ENCODE data around the gene PLCL1. TPM values are rescaled to one million over a fixed set of nuclear protein-coding genes. Genes with fewer than 3 reads are reported as not detected.

Gene PLCL1
- total RNA-seq, 1 experiment from 2014 or later: 0.07 TPM

DNA sequence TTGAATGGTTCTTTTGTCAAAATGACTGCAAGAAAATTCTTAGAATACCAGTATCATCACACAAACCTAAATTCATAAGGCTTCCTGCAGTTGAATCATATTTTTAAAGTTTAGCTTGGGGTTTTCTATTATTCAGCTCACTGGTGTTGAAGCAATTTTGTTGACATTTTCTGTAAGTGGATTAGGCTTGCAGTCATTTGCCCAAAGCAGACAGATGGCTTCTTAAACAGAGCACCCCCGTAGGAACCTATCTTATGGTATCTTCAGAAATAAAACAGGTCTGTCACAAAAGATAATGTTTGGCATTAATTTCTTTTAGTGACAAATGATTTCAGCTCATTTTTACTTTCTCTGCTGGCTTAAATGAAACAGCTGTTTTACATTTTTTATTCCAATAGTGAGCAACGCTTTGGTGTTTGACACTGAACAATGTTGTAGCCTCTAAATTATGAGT, 331.1 kb downstream of the PLCL1 start:
- H3K36me3 ChIP-seq (ENCODE audit: control insufficient read depth in 1 of 2, insufficient read depth in 2 of 2, low read length in 2 of 2): no peaks in the 10 kb centered on the region
- H3K9ac ChIP-seq (ENCODE audit: low read length): no peak overlapping the region
- BruUV-seq (replicated peaks): no TSS peak
- H3K4me3 ChIP-seq (replicated peaks in 1 of 2; ENCODE audit: low read depth in 1 of 2, low read length in 2 of 2): no peak overlapping the region
- no peak overlapping the region for H3K27ac ChIP-seq (ENCODE audit: low read depth, low read length)
- ATAC-seq (no peak), DNase-seq (ENCODE audit: low read depth, low spot score) (no peak)
- ChIA-PET POLR2A (no interaction called here), RAD21 (ENCODE audit: low non-redundant PET in 1 of 2, low total read pairs in 2 of 2, uncharacterized antibody in 2 of 2, unreplicated experiment in 2 of 2) (no interaction called here), CTCF (no interaction called here)
- H3K4me2 ChIP-seq (ENCODE audit: low read length): no peak overlapping the region
- H2AFZ ChIP-seq (ENCODE audit: low read depth, low read length, poor library complexity, severe bottlenecking): no peak overlapping the region
- no peaks in the 10 kb centered on the region for H3K9me3 ChIP-seq (ENCODE audit: control insufficient read depth in 1 of 2, insufficient read depth in 1 of 2, low read depth in 1 of 2, low read length in 2 of 2)
- H3K4me1 ChIP-seq (ENCODE audit: control insufficient read depth in 1 of 2, insufficient read depth in 2 of 2, low read length in 2 of 2): no peaks in the 10 kb centered on the region
- intact Hi-C loops (cut with micrococcal nuclease): no loop called here
- no peaks in the 10 kb centered on the region for H3K9me2 ChIP-seq (ENCODE audit: insufficient read depth)
- no peaks in the 10 kb centered on the region for H3K79me2 ChIP-seq (ENCODE audit: insufficient read depth, low read length)
- H3K27me3 ChIP-seq (ENCODE audit: insufficient read depth, low read length): peaks cover 28% of the 10 kb centered on the region; the same call in 1 of the 2 replicates
- TF ChIP-seq ZFX (IDR thresholded peaks at IDR 0.05) (no peak), ZNF274 (IDR thresholded peaks at IDR 0.05; ENCODE audit: low read depth, low read length) (no peak), SRF (IDR thresholded peaks at IDR 0.05; ENCODE audit: low read depth) (no peak), POLR2A (IDR thresholded peaks at IDR 0.05; ENCODE audit: borderline replicate concordance, extremely low read depth, insufficient read depth, insufficient read length) (no peak), SP1 (IDR thresholded peaks at IDR 0.05; ENCODE audit: low read depth) (no peak), EGR1 (IDR thresholded peaks at IDR 0.05; ENCODE audit: low read depth) (no peak), YY1 (IDR thresholded peaks at IDR 0.05; ENCODE audit: extremely low read depth, insufficient replicate concordance, low read depth, low read length) (no peak), CBX3 (IDR thresholded peaks at IDR 0.05; ENCODE audit: low read depth) (no peak), RAD21 (IDR thresholded peaks at IDR 0.05; ENCODE audit: low read depth) (no peak)
- TF ChIP-seq, protein P1, sequence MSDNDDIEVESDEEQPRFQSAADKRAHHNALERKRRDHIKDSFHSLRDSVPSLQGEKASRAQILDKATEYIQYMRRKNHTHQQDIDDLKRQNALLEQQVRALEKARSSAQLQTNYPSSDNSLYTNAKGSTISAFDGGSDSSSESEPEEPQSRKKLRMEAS (IDR thresholded peaks at IDR 0.05): no peak
- TF ChIP-seq, protein P2, sequence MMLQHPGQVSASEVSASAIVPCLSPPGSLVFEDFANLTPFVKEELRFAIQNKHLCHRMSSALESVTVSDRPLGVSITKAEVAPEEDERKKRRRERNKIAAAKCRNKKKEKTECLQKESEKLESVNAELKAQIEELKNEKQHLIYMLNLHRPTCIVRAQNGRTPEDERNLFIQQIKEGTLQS (IDR thresholded peaks at IDR 0.05): no peak
- TF ChIP-seq, protein P3, sequence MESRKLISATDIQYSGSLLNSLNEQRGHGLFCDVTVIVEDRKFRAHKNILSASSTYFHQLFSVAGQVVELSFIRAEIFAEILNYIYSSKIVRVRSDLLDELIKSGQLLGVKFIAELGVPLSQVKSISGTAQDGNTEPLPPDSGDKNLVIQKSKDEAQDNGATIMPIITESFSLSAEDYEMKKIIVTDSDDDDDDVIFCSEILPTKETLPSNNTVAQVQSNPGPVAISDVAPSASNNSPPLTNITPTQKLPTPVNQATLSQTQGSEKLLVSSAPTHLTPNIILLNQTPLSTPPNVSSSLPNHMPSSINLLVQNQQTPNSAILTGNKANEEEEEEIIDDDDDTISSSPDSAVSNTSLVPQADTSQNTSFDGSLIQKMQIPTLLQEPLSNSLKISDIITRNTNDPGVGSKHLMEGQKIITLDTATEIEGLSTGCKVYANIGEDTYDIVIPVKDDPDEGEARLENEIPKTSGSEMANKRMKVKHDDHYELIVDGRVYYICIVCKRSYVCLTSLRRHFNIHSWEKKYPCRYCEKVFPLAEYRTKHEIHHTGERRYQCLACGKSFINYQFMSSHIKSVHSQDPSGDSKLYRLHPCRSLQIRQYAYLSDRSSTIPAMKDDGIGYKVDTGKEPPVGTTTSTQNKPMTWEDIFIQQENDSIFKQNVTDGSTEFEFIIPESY (IDR thresholded peaks at IDR 0.05; ENCODE audit: extremely low read depth, insufficient replicate concordance, low read length): no peak
- H4K20me1 ChIP-seq (ENCODE audit: insufficient read depth): no peaks in the 10 kb centered on the region

All from HCT116 (cell line).